ENCODE measurements around the gene SLFN12L.
"Not testable (repeated sequence)": the region's sequence is repeated elsewhere in the genome, so short reads cannot be mapped to it uniquely, and the experiment has no call there.

SLFN12L gene

DNA sequence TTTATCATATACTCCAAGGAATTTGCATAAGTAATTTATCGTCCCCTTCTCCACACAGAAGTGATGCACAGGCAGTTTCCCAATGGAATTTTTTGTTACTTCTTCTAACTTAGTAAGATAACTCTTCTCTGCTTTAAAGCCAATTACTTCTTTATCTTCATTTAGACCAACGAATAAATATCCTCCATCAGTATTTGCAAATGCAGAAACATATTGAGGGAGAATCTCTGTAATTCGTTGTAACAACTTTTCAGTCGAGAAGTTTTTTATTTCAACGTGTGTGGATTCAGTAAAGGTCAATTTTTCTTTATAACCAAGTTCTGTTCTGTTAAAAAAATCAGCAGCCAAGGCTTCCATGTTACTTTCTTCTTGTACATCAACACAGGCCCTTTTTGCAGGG, 58.2 kb downstream of the SLFN12L start:
- TF ChIP-seq, protein P1, sequence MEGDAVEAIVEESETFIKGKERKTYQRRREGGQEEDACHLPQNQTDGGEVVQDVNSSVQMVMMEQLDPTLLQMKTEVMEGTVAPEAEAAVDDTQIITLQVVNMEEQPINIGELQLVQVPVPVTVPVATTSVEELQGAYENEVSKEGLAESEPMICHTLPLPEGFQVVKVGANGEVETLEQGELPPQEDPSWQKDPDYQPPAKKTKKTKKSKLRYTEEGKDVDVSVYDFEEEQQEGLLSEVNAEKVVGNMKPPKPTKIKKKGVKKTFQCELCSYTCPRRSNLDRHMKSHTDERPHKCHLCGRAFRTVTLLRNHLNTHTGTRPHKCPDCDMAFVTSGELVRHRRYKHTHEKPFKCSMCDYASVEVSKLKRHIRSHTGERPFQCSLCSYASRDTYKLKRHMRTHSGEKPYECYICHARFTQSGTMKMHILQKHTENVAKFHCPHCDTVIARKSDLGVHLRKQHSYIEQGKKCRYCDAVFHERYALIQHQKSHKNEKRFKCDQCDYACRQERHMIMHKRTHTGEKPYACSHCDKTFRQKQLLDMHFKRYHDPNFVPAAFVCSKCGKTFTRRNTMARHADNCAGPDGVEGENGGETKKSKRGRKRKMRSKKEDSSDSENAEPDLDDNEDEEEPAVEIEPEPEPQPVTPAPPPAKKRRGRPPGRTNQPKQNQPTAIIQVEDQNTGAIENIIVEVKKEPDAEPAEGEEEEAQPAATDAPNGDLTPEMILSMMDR (conservative IDR thresholded peaks at IDR 0.05; ENCODE audit: low read length) = no peak
- DNase-seq (ENCODE audit: low read depth) = no peak
- no peak overlapping the region for H3K4me3 ChIP-seq (ENCODE audit: low read length)

DNA sequence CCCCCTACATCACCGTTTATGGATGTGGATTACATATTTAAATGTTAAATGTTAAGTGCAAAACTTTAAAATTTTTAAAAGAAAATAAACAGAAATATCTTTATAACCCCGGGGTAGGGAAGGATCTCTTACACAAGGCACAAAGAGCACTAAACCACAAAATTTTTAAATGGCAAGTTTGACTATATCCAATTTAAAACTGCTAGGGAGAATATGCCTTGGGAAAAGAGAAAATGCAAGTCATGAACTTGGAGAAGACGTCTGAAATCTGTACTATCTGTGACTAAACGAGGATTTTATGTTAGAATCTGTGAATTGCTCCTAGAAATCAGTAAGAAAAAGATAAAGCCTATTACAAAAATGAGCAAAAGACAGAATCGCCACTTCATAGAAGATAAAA, 60.2 kb downstream of the SLFN12L start:
- H3K4me3 ChIP-seq (ENCODE audit: low read length) = no peak overlapping the region
- no peak for DNase-seq (ENCODE audit: low read depth)
- TF ChIP-seq, protein P1 (conservative IDR thresholded peaks at IDR 0.05; ENCODE audit: low read length) = no peak

DNA sequence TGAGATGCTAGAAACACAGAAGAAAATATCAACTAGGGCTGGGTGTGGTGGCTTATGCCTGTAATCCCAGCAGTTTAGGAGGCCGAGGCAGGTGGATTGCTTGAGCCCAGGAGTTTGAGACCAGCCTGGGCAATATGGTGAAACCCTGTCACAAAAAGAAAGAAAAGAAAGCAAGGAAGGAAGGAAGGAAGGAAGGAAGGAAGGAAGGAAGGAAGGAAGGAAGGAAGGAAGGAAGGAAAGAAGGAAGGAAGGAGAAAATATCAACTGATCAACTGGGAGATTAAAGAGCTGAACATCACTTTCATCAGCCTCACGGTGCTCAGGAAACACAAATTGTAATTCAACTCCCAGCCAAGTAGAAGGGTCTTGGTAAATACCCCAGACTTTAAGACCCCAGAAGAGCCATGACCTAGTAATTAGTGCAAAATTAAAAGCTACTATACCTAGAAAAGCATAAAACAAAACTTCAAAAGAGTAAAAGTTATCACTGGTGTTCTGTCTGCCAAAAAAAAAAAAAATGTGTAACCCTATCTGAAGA, 61.1 kb downstream of the SLFN12L start:
- no peak for DNase-seq (ENCODE audit: low read depth)
- TF ChIP-seq, protein P1 (conservative IDR thresholded peaks at IDR 0.05; ENCODE audit: low read length) = no peak

DNA sequence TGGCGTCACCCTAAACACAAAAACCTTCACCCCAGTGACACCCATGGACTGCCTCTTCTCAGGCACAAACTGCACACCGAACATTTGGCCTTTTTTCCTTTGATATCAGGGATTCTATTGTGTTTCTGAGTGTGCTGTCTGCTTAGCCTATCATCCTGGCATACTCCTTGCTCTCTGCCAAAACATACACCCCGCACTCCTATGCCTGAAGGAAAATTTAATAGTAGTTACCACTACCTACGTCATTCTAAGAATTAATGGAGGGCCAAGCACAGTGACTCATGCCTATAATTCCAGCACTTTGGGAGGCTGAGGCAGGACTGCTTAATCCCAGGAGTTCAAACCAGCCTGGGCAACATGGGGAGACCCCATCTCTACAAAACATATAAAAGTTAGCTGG, 69.0 kb downstream of the SLFN12L start:
- TF ChIP-seq, protein P1 (conservative IDR thresholded peaks at IDR 0.05; ENCODE audit: low read length) = no peak
- DNase-seq (ENCODE audit: low read depth) = no peak
- no peak overlapping the region for H3K4me3 ChIP-seq (ENCODE audit: low read length)

More for the DNA sequence above, 61.1 kb downstream of the SLFN12L start:
- no peak overlapping the region for H3K4me3 ChIP-seq (ENCODE audit: low read length)

DNA sequence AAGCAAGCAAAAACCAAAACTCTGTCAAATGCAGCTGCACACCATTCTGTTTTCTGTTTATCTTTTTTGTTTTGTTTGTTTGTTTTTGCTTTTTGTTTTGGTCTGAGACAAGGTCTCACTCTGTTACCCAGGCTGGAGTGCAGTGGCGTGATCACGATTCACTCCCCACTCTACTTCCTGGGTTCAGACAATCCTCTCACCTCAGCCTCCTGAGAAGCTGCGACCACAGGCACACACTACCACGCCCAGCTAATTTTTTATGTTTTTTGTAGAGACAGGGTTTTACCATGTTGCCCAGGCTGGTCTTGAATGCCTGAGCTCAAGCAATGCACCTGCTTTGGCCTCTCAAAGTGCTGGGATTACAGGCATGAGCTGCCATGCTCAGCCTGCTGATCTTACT, 69.7 kb downstream of the SLFN12L start:
- TF ChIP-seq, protein P1 (conservative IDR thresholded peaks at IDR 0.05; ENCODE audit: low read length) = no peak
- H3K4me3 ChIP-seq (ENCODE audit: low read length) = no peak overlapping the region
- no peak for DNase-seq (ENCODE audit: low read depth)

DNA sequence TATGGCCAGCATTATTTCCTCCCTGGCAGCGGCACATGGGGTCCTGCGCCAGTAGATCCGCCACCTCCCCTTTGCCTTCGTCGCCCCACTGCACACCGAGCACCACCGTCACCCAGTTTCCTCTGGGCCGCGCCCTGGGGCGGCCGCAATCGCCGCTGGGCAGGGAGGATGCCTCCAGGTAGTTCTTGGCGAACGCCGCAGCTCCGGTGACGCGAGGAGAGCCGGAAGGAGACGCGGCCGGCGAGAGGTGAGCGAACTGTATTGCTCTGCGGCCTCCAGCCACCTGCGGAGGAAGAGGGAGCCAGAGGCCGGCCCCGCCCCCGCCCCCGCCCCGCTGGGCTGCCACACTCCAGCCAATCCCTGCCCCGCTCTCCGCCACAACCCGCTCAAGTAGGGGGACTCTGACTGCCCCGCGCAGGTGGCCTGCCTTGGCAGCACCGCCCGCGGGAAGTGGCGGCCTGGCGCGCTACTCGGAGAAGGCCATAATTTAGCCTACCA, 77.1 kb downstream of the SLFN12L start:
- H3K4me3 ChIP-seq (ENCODE audit: low read length) = no peak overlapping the region
- TF ChIP-seq, protein P1 (conservative IDR thresholded peaks at IDR 0.05; ENCODE audit: low read length) = no peak
- DNase-seq (ENCODE audit: low read depth) = no peak

DNA sequence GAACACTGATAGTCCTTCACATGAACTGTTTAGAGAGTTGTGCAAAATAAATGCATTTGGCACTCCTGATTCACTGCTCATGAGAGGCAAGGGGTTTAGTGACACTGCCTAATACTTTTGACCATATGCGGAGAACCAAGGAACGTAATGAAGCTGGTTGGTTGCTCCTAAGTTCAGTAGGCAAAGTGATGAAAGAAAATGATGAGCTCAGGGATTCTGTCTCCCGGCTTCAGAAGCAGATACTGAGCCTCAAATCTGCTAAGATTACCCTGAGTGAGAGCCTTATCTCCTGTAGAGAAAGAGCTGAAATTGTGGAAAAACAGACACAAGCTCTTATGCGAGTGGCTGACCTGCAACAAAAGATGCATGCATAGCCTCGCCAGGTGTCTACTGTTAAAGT, 83.4 kb downstream of the SLFN12L start:
- not testable (repeated sequence) for H3K4me3 ChIP-seq (ENCODE audit: low read length)

DNA sequence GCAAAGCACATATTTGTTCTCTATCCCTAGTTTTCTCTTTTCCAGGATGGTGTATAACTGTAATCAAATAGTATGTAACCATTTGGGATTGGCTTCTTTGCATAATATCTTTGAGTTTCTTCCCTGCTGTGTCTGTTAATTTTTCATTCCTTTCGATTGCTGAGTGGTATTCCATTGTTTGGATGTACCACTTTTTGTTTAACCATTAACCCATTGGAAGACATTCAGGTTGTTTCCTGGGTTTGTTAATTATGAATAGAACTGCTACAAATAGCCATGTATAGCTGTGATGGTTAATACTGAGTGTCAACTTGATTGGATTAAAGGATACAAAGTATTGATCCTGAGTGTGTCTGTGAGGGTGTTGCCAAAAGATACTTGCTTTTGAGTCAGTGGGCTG, 84.3 kb downstream of the SLFN12L start:
- no peak for DNase-seq (ENCODE audit: low read depth)
- H3K4me3 ChIP-seq (ENCODE audit: low read length) = no peak overlapping the region
- TF ChIP-seq, protein P1 (conservative IDR thresholded peaks at IDR 0.05; ENCODE audit: low read length) = no peak

More for the DNA sequence above, 83.4 kb downstream of the SLFN12L start:
- DNase-seq (ENCODE audit: low read depth) = not testable (repeated sequence)
